ENCODE results near the gene GARNL3. TPM values are rescaled to one million over a fixed set of nuclear protein-coding genes. Genes with fewer than 3 reads are reported as not detected.
A peak's percentile ranks its signal among the peaks of the same experiment; 100 is the strongest.

GARNL3 gene
- total RNA-seq, 2 experiments from 2014 or later: 16.1 to 17.2 TPM

DNA sequence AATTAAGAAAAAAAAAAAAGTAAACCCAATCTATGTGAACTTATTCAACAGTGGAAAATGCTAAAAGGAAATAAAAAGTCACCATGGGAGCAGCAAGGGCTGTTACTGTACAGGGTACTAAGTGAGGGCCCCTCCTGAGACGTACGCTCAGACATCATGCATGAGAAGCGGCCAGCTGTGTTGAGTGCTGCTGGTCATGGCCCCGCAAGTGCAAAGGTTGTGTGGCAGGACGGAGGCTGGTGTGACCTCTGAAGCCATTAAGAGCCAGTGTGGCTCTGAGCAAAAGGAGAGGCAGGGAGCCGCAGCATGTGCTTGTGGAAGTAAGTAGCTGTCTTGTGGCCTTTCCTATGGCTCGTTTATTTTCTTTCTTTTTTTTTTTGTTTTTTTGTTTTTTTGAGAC is 156.5 kb downstream of the GARNL3 start:
- no peaks in the 10 kb centered on the region for H3K9me2 ChIP-seq (ENCODE audit: insufficient read depth, low read length)
- TF ChIP-seq, protein P1, sequence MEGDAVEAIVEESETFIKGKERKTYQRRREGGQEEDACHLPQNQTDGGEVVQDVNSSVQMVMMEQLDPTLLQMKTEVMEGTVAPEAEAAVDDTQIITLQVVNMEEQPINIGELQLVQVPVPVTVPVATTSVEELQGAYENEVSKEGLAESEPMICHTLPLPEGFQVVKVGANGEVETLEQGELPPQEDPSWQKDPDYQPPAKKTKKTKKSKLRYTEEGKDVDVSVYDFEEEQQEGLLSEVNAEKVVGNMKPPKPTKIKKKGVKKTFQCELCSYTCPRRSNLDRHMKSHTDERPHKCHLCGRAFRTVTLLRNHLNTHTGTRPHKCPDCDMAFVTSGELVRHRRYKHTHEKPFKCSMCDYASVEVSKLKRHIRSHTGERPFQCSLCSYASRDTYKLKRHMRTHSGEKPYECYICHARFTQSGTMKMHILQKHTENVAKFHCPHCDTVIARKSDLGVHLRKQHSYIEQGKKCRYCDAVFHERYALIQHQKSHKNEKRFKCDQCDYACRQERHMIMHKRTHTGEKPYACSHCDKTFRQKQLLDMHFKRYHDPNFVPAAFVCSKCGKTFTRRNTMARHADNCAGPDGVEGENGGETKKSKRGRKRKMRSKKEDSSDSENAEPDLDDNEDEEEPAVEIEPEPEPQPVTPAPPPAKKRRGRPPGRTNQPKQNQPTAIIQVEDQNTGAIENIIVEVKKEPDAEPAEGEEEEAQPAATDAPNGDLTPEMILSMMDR (conservative IDR thresholded peaks at IDR 0.05; ENCODE audit: low read length): no peak
- no peak for TF ChIP-seq EZH2phosphoT487 (IDR thresholded peaks at IDR 0.05; ENCODE audit: borderline replicate concordance, low read depth, low read length)
- no peaks in the 10 kb centered on the region for H3K36me3 ChIP-seq (ENCODE audit: insufficient read depth, low read length)
- POLR2A ChIA-PET: interaction anchor here (0.9 kb wide), 1 partner anchor 144 kb away, joined by 3 read pairs; no protein-coding TSS in a partner anchor
- H3K4me1 ChIP-seq (ENCODE audit: insufficient read depth, low read length, poor library complexity, severe bottlenecking): peaks cover 21% of the 10 kb centered on the region
- H3K79me2 ChIP-seq (ENCODE audit: insufficient read depth, low read depth, low read length): peaks cover 26% of the 10 kb centered on the region; the same call in 1 of the 2 replicates
- BruUV-seq (replicated peaks): no TSS peak
- intact Hi-C loops (cut with micrococcal nuclease; ENCODE audit: unreplicated experiment): no loop called here
- H3K4me2 ChIP-seq (ENCODE audit: low read length): no peak overlapping the region
- no peak overlapping the region for H3K4me3 ChIP-seq (ENCODE audit: low read depth, low read length, poor library complexity, severe bottlenecking)
- H4K20me1 ChIP-seq (ENCODE audit: insufficient read depth, low read length): no peaks in the 10 kb centered on the region
- CTCF ChIA-PET (ENCODE audit: unreplicated experiment): no interaction called here
- no peaks in the 10 kb centered on the region for H3K9me3 ChIP-seq (ENCODE audit: low read length)
- no peak overlapping the region for H2AFZ ChIP-seq (ENCODE audit: low read length)
- no peak for DNase-seq (ENCODE audit: low spot score)
- H3K27ac ChIP-seq (ENCODE audit: low read depth, low read length, poor library complexity, severe bottlenecking): no peak overlapping the region

DNA sequence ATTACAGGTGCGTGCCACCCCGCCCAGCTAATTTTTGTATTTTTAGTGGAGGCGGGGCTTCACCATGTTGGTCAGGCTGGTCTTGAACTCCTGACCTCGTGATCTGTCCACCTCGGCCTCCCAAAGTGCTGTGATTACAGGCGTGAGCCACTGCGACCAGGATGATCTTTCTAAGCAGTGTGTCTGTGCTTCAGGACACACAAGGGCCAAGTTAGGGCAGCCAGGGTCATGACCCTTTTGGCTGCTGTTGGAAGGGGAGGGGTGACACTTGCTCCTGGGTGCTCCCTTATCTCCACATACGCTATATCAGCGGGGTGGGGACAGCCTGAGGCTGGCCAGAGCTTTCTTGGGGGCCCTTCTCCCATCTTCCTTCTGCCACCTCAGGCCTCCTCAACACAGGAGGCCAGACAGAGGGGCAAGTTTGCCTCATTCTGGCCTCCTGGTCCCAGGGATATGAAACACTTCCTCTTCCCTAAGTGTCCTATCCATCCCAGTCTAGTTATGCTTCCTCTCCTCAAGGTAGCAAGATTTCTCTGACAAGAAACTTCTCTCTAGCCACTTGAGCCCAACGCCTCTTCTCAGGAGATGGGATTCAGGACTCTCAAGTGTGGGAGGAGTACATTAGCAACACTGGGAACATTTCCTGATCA is 157.7 kb downstream of the GARNL3 start:
- H3K9me3 ChIP-seq (ENCODE audit: low read length): no peaks in the 10 kb centered on the region
- DNase-seq (ENCODE audit: low spot score): no peak
- intact Hi-C loops (cut with micrococcal nuclease; ENCODE audit: unreplicated experiment): no loop called here
- H3K79me2 ChIP-seq (ENCODE audit: insufficient read depth, low read depth, low read length): peaks cover 36% of the 10 kb centered on the region; the same call in 1 of the 2 replicates
- H3K4me3 ChIP-seq (ENCODE audit: low read depth, low read length, poor library complexity, severe bottlenecking): peak overlapping the region; percentile 84
- no TSS peak for BruUV-seq (replicated peaks)
- no peak overlapping the region for H2AFZ ChIP-seq (ENCODE audit: low read length)
- H4K20me1 ChIP-seq (ENCODE audit: insufficient read depth, low read length): no peaks in the 10 kb centered on the region
- peak overlapping the region; percentile 97 for H3K4me2 ChIP-seq (ENCODE audit: low read length)
- peaks cover 7% of the 10 kb centered on the region for H3K36me3 ChIP-seq (ENCODE audit: insufficient read depth, low read length)
- TF ChIP-seq, protein P1 (conservative IDR thresholded peaks at IDR 0.05; ENCODE audit: low read length): no peak
- TF ChIP-seq EZH2phosphoT487 (IDR thresholded peaks at IDR 0.05; ENCODE audit: borderline replicate concordance, low read depth, low read length): no peak
- H3K4me1 ChIP-seq (ENCODE audit: insufficient read depth, low read length, poor library complexity, severe bottlenecking): peaks cover 22% of the 10 kb centered on the region
- no peaks in the 10 kb centered on the region for H3K9me2 ChIP-seq (ENCODE audit: insufficient read depth, low read length)
- no peak overlapping the region for H3K27ac ChIP-seq (ENCODE audit: low read depth, low read length, poor library complexity, severe bottlenecking)
- CTCF ChIA-PET (ENCODE audit: unreplicated experiment): no interaction called here
- POLR2A ChIA-PET: interaction anchor here (0.9 kb wide), 1 partner anchor 145 kb away, joined by 3 read pairs; no protein-coding TSS in a partner anchor

DNA sequence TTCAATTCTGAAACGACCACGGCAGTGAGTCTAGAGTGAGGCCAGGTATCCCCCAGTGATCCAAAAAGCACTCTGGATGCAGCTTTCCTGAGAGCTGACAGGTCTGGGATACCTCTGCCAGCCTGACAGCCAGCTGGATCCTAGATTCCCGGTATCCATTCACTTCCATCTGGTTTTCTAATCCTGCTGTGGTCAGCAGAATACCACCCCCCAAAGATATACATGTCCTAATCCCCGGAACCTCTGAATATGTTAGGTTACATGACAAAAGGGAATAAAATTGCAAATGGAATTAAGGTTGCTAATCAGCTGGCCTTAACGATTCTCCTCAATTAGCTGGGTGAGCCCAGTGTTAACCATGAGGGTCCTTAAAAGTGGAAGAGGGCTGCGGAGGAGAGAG is 158.2 kb downstream of the GARNL3 start:
- peaks cover 36% of the 10 kb centered on the region; the same call in 1 of the 2 replicates for H3K79me2 ChIP-seq (ENCODE audit: insufficient read depth, low read depth, low read length)
- no peak overlapping the region for H2AFZ ChIP-seq (ENCODE audit: low read length)
- intact Hi-C loops (cut with micrococcal nuclease; ENCODE audit: unreplicated experiment): no loop called here
- H3K4me2 ChIP-seq (ENCODE audit: low read length): peak overlapping the region; percentile 97
- no peaks in the 10 kb centered on the region for H4K20me1 ChIP-seq (ENCODE audit: insufficient read depth, low read length)
- no peaks in the 10 kb centered on the region for H3K9me3 ChIP-seq (ENCODE audit: low read length)
- no peaks in the 10 kb centered on the region for H3K9me2 ChIP-seq (ENCODE audit: insufficient read depth, low read length)
- peak overlapping the region; percentile 84 for H3K4me3 ChIP-seq (ENCODE audit: low read depth, low read length, poor library complexity, severe bottlenecking)
- ChIA-PET CTCF (ENCODE audit: unreplicated experiment) (no interaction called here), POLR2A (interaction anchor here (1.0 to 1.3 kb wide), 2 partner anchors 26 to 33 kb away, joined by 3 to 5 read pairs; partner anchors contain the start of gene SLC2A8)
- H3K4me1 ChIP-seq (ENCODE audit: insufficient read depth, low read length, poor library complexity, severe bottlenecking): peaks cover 22% of the 10 kb centered on the region
- H3K27ac ChIP-seq (ENCODE audit: low read depth, low read length, poor library complexity, severe bottlenecking): no peak overlapping the region
- no peak for DNase-seq (ENCODE audit: low spot score)
- TF ChIP-seq EZH2phosphoT487 (IDR thresholded peaks at IDR 0.05; ENCODE audit: borderline replicate concordance, low read depth, low read length): no peak
- TF ChIP-seq, protein P1 (conservative IDR thresholded peaks at IDR 0.05; ENCODE audit: low read length): no peak
- peaks cover 7% of the 10 kb centered on the region for H3K36me3 ChIP-seq (ENCODE audit: insufficient read depth, low read length)
- BruUV-seq (replicated peaks): no TSS peak

All from OCI-LY7 (cell line).